ENCODE data around the gene CEP152.

- TF ChIP-seq ZBTB49 (tag by site-specific recombination; IDR thresholded peaks at IDR 0.05; ENCODE audit: low read depth) = no peak
- TF ChIP-seq ZNF558 (tag by site-specific recombination; IDR thresholded peaks at IDR 0.05) = no peak
- TF ChIP-seq ZNF140 (tag by site-specific recombination; IDR thresholded peaks at IDR 0.05) = no peak
- TF ChIP-seq ZNF555 (tag by site-specific recombination; conservative IDR thresholded peaks at IDR 0.05) = no peak
- no peak for TF ChIP-seq ZBTB17 (tag by site-specific recombination; IDR thresholded peaks at IDR 0.05)
- TF ChIP-seq ZNF600 (tag by site-specific recombination; IDR thresholded peaks at IDR 0.05) = no peak
- TF ChIP-seq CTCF (tag by site-specific recombination; IDR thresholded peaks at IDR 0.05) = no peak
- TF ChIP-seq FEZF1 (tag by site-specific recombination; IDR thresholded peaks at IDR 0.05) = no peak
- TF ChIP-seq ATF2 (tag by site-specific recombination; IDR thresholded peaks at IDR 0.05; ENCODE audit: low read depth) = no peak
- TF ChIP-seq ZNF76 (tag by site-specific recombination; IDR thresholded peaks at IDR 0.05; ENCODE audit: borderline replicate concordance, low read depth) = no peak
- no peak for TF ChIP-seq ZBTB26 (tag by site-specific recombination; optimal IDR thresholded peaks at IDR 0.05)
- TF ChIP-seq TCF7L2 (IDR thresholded peaks at IDR 0.05; ENCODE audit: borderline replicate concordance, low read depth, low read length) = no peak
These were observed 25.2 kb downstream of the CEP152 start for GRCh38 chr15:48785712-48786111.

All from HEK293 (cell line).